HL-60 (cell line): ENCODE data around the gene NOXA1.

ENCODE experiments used
- DNase-seq, 2 experiments: peaks; one replicate each; pipeline ENCODE4 v3.0.0-alpha.2; 2010 to 2020; ENCODE audit warnings: low read depth in 1 of 2, low spot score in 1 of 2
- H3K27ac ChIP-seq: fragments of 250-450 bp; sonication (Bioruptor Pico); replicated peaks from 2 replicates; pipeline ENCODE4 v1.5.1; 2020; ENCODE audit warnings: mild to moderate bottlenecking, moderate library complexity
- H3K27me3 ChIP-seq: fragments of 250-450 bp; sonication (Bioruptor Pico); 2 replicates; pipeline ENCODE4 v1.5.1; 2021; ENCODE audit warnings: mild to moderate bottlenecking, moderate library complexity; ENCODE audit not compliant: insufficient read depth, poor library complexity, severe bottlenecking
- H3K4me3 ChIP-seq: replicated peaks from 2 replicates; pipeline ENCODE4 v1.5.1; 2011; ENCODE audit warnings: mild to moderate bottlenecking, control low read depth, low read length; ENCODE audit not compliant: insufficient read depth
- CTCF ChIP-seq: IDR thresholded peaks from one replicate; pipeline ENCODE4 v1.5.1; 2011; ENCODE audit warnings: low read length, control low read depth, inconsistent platforms; ENCODE audit not compliant: insufficient read depth
- GABPA ChIP-seq: IDR thresholded peaks from 2 replicates; pipeline ENCODE4 v1.6.1; 2012; ENCODE audit warnings: low read depth
- POLR2AphosphoS5 ChIP-seq: IDR thresholded peaks from 2 replicates; pipeline ENCODE4 v1.6.1; 2012; ENCODE audit warnings: low read depth
- REST ChIP-seq: IDR thresholded peaks from 2 replicates; pipeline ENCODE4 v1.6.1; 2012; ENCODE audit warnings: low read depth; ENCODE audit not compliant: insufficient replicate concordance
- SPI1 ChIP-seq: IDR thresholded peaks from 2 replicates; pipeline ENCODE4 v1.6.1; 2012; ENCODE audit warnings: low read depth, mild to moderate bottlenecking, borderline replicate concordance

NOXA1 gene

DNA sequence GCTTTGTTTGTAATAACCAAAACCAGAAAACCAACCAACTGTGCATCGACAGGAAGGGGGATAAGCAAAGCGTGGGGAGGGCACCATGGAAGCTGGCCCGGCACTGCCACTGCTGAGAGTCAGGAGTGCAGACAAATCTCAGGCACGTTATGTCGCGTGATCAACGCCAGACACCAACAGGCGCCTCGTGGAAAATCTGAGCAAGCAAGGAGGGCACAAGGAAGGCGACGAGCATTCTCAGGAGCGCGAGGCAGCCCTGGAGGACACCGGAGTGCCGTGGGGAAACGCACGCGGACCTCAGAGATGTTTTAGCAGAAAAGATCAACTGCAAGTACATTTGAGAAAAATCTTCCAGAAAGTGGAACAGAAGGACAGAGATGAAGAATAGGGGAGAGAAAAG is 51.1 kb downstream of the NOXA1 start:
- DNase-seq: no peak
- Histone ChIP-seq H3K27me3 (no peaks in the 10 kb centered on the region), H3K4me3 (no peak overlapping the region), H3K27ac (no peak overlapping the region)
- TF ChIP-seq CTCF (no peak), REST (no peak), SPI1 (no peak), POLR2AphosphoS5 (no peak), GABPA (no peak)

DNA sequence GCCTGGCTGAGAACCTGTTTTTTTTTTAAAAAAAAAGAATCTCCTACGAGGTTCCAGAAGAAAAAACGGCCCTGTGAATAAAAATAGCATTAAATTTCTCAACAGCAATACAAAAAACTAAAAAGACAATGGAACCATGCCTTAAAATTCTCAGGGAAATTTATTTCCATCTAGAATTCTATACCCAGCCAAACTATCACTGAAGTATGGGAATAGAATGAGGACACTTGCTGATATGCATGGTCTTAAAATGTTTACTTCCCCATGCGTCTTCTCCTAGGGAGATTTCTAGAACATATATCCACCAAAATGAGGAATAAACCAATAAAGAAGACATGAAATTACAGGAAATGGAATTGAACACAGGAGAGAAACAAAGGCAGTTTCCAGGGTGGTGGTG is 52.5 kb downstream of the NOXA1 start:
- DNase-seq: no peak
- H3K27ac ChIP-seq: no peak overlapping the region

DNA sequence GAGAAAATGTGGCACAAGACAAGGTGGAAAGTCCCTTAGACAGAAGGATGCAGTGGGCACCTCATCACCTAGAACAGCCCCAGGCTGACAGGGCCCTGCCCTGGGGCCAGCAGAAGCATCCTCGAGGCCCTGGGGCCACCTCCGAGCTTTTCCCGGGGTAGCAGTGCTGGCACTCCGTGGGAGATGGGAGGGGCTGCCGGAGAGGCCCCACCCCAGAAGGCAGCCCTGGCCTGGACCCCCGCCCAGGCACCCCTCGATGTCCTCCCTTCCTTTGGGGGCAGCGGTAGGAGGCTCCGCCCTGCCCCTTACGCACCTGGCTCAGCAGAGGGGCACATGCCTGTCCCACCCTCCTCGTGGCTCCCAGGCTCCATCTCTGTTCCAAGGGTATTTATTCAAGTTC is 53.7 kb downstream of the NOXA1 start:
- DNase-seq: no peak

More for the DNA sequence above, 52.5 kb downstream of the NOXA1 start:
- TF ChIP-seq REST: no peak
- no peak for TF ChIP-seq POLR2AphosphoS5
- no peak for TF ChIP-seq CTCF
- no peak for TF ChIP-seq GABPA
- no peak for TF ChIP-seq SPI1
- Histone ChIP-seq H3K4me3 (no peak overlapping the region), H3K27me3 (no peaks in the 10 kb centered on the region)

More for the DNA sequence above, 53.7 kb downstream of the NOXA1 start:
- Histone ChIP-seq H3K27me3 (no peaks in the 10 kb centered on the region), H3K4me3 (no peak overlapping the region), H3K27ac (no peak overlapping the region)
- TF ChIP-seq GABPA: no peak
- no peak for TF ChIP-seq REST
- no peak for TF ChIP-seq SPI1
- TF ChIP-seq POLR2AphosphoS5: no peak
- TF ChIP-seq CTCF: no peak
